Measurements from ENCODE around the gene GAST.

DNA sequence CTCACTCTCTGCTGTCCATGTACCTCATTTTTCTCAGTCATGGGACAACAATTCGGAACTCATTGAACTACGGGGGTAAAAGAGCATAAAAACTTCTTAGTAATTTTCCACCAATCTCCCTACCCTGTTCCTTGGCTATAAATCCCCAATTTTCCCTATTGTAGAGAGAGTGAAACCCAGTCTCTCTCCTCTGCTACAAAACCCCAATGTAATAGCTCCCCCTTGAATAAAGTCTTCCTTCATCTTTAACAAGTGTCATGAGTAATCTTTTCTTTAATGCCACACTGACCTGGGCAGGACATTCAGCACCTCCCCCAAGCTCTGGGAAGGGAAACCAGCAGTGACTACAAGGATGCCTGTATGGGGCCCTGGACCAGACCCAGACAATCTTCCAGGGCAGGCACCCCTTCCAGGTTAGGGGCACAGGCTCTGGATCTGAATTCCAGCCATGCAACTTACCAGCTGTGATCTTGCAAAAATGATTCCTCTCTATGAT lies 33.7 kb upstream of the GAST start:
- TF ChIP-seq POLR2A (IDR thresholded peaks at IDR 0.05) (no peak), POLR2AphosphoS5 (IDR thresholded peaks at IDR 0.05) (no peak)

Data from prostate gland (tissue), 1 donor.